ENCODE measurements around the gene PTBP3. TPM values are rescaled to one million over a fixed set of nuclear protein-coding genes. Genes with fewer than 3 reads are reported as not detected.

Gene PTBP3
- polyA plus RNA-seq, 1 experiment = 34.8 TPM

DNA sequence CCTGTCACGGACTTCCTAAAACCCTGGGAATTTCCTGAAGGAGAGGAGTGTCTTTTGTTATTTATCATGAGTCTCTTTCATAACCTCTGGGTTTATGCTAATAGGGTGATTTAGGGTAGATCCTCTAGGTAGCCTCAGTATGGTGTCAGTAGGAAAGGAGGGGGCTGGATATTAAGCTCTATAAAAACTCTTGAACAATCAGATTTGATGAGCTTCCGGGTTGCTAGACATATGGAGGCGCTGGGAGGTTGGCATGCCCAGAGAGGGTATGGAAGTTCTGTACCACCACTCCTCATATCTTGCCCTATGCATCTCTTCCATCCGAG, 15.6 kb upstream of the PTBP3 start:
- Histone ChIP-seq H3K9me3 (ENCODE audit: control insufficient read depth, insufficient read depth, low read length) (no peaks in the 10 kb centered on the region), H3K4me3 (ENCODE audit: low read depth, low read length) (no peak overlapping the region), H3K27me3 (ENCODE audit: control insufficient read depth, insufficient read depth, low read length) (no peaks in the 10 kb centered on the region), H3K27ac (ENCODE audit: low read depth, low read length) (no peak overlapping the region)
- DNase-seq (ENCODE audit: low read depth, low spot score) = no peak
- ChIA-PET POLR2A (no interaction called here), CTCF (interaction anchor here (1.0 to 1.1 kb wide), 2 partner anchors 11 to 236 kb away, joined by 3 read pairs; no protein-coding TSS in a partner anchor)
- TF ChIP-seq, protein P1, sequence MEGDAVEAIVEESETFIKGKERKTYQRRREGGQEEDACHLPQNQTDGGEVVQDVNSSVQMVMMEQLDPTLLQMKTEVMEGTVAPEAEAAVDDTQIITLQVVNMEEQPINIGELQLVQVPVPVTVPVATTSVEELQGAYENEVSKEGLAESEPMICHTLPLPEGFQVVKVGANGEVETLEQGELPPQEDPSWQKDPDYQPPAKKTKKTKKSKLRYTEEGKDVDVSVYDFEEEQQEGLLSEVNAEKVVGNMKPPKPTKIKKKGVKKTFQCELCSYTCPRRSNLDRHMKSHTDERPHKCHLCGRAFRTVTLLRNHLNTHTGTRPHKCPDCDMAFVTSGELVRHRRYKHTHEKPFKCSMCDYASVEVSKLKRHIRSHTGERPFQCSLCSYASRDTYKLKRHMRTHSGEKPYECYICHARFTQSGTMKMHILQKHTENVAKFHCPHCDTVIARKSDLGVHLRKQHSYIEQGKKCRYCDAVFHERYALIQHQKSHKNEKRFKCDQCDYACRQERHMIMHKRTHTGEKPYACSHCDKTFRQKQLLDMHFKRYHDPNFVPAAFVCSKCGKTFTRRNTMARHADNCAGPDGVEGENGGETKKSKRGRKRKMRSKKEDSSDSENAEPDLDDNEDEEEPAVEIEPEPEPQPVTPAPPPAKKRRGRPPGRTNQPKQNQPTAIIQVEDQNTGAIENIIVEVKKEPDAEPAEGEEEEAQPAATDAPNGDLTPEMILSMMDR (IDR thresholded peaks at IDR 0.05; ENCODE audit: low read depth, low read length) = no peak

DNA sequence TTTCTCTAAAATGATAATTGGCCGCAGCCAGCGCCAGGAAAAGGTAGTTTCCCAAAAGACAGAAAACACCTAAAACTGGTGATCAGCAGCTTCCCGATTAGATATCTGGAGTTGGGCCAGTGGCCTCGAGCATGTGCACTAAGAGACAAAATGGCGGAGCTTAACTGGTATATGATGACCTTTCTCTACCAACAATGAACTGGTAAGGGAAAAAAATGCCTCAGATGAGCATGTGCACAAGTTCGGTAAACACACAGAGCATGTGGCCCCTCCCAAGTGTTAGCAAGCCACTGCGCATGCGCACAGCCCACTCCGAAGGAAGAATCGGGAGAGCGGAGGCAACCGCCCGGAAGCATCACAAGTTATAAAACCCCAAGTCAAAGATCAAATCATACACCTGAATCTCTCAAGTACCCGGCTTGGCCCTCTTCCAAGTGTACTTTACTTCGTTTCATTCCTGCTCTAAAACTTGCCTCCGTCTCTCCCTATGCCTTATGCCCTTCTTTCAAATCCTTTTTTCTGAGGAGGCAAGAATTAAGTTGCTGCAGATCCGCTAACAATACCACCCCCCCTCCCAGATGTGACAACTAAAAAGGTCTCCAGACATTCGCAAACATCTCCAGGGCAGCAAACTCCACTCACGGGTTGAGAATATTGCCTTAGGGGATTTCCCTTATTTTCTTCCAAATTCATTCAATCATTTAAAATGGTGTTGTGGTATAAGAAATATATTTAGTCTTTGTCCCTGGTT, 15.0 kb upstream of the PTBP3 start:
- H3K9me3 ChIP-seq (ENCODE audit: control insufficient read depth, insufficient read depth, low read length) = no peaks in the 10 kb centered on the region
- ChIA-PET POLR2A (interaction anchor here (1.2 kb wide), 1 partner anchor 15 kb away, joined by 4 read pairs; the partner anchor contains the start of gene PTBP3), CTCF (interaction anchor here (1.0 kb wide), 1 partner anchor 12 kb away, joined by 3 read pairs; no protein-coding TSS in a partner anchor)
- no peak for DNase-seq (ENCODE audit: low read depth, low spot score)
- peak overlapping the region; percentile 54 for H3K4me3 ChIP-seq (ENCODE audit: low read depth, low read length)
- no peaks in the 10 kb centered on the region for H3K27me3 ChIP-seq (ENCODE audit: control insufficient read depth, insufficient read depth, low read length)
- TF ChIP-seq, protein P1 (IDR thresholded peaks at IDR 0.05; ENCODE audit: low read depth, low read length) = no peak
- H3K27ac ChIP-seq (ENCODE audit: low read depth, low read length) = no peak overlapping the region

DNA sequence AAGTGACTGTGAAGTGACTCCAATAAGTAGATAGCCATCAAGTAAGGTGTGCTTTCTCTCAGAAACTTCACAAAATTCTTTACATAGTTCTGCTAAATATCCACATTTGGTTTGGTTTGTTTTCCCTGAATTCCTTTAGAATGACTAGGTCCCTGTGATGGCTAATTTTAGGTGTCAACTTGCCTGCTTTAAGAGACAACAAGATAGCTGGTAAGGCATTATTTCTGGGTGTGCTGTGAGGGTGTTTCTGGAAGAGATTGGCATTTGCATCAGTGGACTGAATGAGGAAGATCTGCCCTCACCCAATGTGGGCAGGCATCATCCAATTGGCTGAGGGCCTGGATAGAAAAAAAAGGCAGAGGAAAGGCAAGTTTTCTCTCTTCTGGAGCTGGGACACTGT, 8.3 kb upstream of the PTBP3 start:
- TF ChIP-seq, protein P1 (IDR thresholded peaks at IDR 0.05; ENCODE audit: low read depth, low read length) = no peak
- H3K27me3 ChIP-seq (ENCODE audit: control insufficient read depth, insufficient read depth, low read length) = no peaks in the 10 kb centered on the region
- POLR2A ChIA-PET = no interaction called here
- no peak overlapping the region for H3K4me3 ChIP-seq (ENCODE audit: low read depth, low read length)
- CTCF ChIA-PET = interaction anchor here (0.7 kb wide), 1 partner anchor 257 kb away, joined by 5 read pairs; no protein-coding TSS in a partner anchor
- H3K27ac ChIP-seq (ENCODE audit: low read depth, low read length) = no peak overlapping the region
- H3K9me3 ChIP-seq (ENCODE audit: control insufficient read depth, insufficient read depth, low read length) = no peaks in the 10 kb centered on the region
- DNase-seq (ENCODE audit: low read depth, low spot score) = no peak

DNA sequence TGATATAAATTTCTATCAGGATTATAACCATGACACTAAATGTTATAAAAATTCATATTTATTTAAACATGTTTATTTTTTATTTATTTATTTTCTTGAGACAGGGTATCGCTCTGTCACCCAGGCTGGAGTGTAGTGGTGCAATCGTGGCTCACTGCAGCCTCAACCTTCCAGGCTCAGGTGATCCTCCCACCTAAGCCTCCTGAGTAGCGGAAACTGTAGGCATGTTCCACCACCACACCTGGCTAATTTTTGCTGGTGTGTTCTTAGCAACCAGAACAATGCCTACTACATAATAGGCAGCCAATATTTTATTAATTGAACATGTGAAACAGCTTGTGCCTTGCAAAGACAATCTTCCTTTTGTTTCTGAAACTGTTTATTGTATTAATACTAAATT, 6.5 kb upstream of the PTBP3 start:
- H3K9me3 ChIP-seq (ENCODE audit: control insufficient read depth, insufficient read depth, low read length) = no peaks in the 10 kb centered on the region
- DNase-seq (ENCODE audit: low read depth, low spot score) = no peak

DNA sequence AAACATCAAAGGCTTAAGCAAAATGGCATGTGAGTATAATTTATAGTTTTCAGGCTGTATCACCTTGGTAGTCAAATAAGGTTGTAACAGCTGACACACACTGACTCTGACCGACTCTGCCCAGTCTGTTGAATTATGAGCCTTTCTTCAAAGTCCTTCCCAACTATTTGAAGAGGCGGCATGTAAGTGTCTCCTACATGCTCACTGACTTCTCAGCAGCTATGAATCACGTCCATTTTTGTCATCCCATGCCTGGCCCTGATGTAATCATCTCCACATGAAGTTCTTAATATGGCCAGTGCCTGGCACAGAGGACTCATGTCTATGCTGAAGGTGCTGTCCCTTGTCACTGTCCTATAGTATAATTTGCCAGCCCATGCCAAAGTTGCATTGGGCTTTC, 5.1 kb upstream of the PTBP3 start:
- POLR2A ChIA-PET = no interaction called here
- CTCF ChIA-PET = interaction anchor here (0.6 kb wide), 1 partner anchor 185 kb away, joined by 3 read pairs; no protein-coding TSS in a partner anchor

More for the DNA sequence above, 6.5 kb upstream of the PTBP3 start:
- POLR2A ChIA-PET = no interaction called here
- H3K27me3 ChIP-seq (ENCODE audit: control insufficient read depth, insufficient read depth, low read length) = no peaks in the 10 kb centered on the region
- TF ChIP-seq, protein P1 (IDR thresholded peaks at IDR 0.05; ENCODE audit: low read depth, low read length) = no peak
- no peak overlapping the region for H3K4me3 ChIP-seq (ENCODE audit: low read depth, low read length)
- CTCF ChIA-PET = no interaction called here
- no peak overlapping the region for H3K27ac ChIP-seq (ENCODE audit: low read depth, low read length)

More for the DNA sequence above, 5.1 kb upstream of the PTBP3 start:
- TF ChIP-seq, protein P1 (IDR thresholded peaks at IDR 0.05; ENCODE audit: low read depth, low read length) = no peak
- H3K27ac ChIP-seq (ENCODE audit: low read depth, low read length) = no peak overlapping the region
- no peak for DNase-seq (ENCODE audit: low read depth, low spot score)
- no peak overlapping the region for H3K4me3 ChIP-seq (ENCODE audit: low read depth, low read length)
- no peaks in the 10 kb centered on the region for H3K9me3 ChIP-seq (ENCODE audit: control insufficient read depth, insufficient read depth, low read length)
- no peaks in the 10 kb centered on the region for H3K27me3 ChIP-seq (ENCODE audit: control insufficient read depth, insufficient read depth, low read length)
